HCT116 (cell line): ENCODE data around the gene S100Z. TPM values are rescaled to one million over a fixed set of nuclear protein-coding genes. Genes with fewer than 3 reads are reported as not detected.

ENCODE experiments used
- ATAC-seq: fragments of 200-7000 bp; cut with Tn5 transposase; 2 replicates; pipeline ENCODE4 v1.9.1; 2020; ENCODE audit warnings: mild to moderate bottlenecking, moderate library complexity
- BruUV-seq: library from RNA; stranded (reverse); fragments of 400-500 nt; replicated peaks from 2 replicates; lab custom pipeline; 2021; lab: Mats Ljungman, UMichigan
- CTCF ChIA-PET: fragments of 300-600 bp; sonication (Branson Sonifier 250); formaldehyde crosslinking; loops from one replicate; lab custom pipeline; 2021; ENCODE audit warnings: antibody characterized with exemption; lab: Charles Lee
- POLR2A ChIA-PET: fragments of 300-600, 350-600 bp; sonication (Branson Sonifier 250); formaldehyde crosslinking; loops from one replicate; lab custom pipeline; 2021; ENCODE audit warnings: antibody characterized with exemption; lab: Charles Lee
- RAD21 ChIA-PET, 2 experiments: fragments of 300-600 bp; sonication (Branson Sonifier 250); formaldehyde crosslinking; loops; one replicate each; lab custom pipeline; 2023; ENCODE audit warnings: low total read pairs in 2 of 2; ENCODE audit not compliant: uncharacterized antibody in 2 of 2, unreplicated experiment in 2 of 2, low non-redundant PET in 1 of 2; lab: Charles Lee
- DNase-seq: peaks from one replicate; pipeline ENCODE4 v3.0.0-alpha.2; 2010; ENCODE audit warnings: low read depth, low spot score
- H2AFZ ChIP-seq: fragments of 200-600 bp; shearing (Covaris generic), sonication (generic); 2 replicates; pipeline ENCODE4 v1.6.1; 2017; ENCODE audit warnings: low read depth, mixed run types, mixed read lengths, antibody characterized with exemption, low read length; ENCODE audit not compliant: poor library complexity, severe bottlenecking
- H3K27ac ChIP-seq: 2 replicates; pipeline ENCODE4 v1.5.1; 2012; ENCODE audit warnings: low read depth, low read length
- H3K27me3 ChIP-seq: fragments of 200-600 bp; sonication (generic); 2 replicates; pipeline ENCODE4 v1.6.1; 2016; ENCODE audit warnings: mixed run types, low read length, mixed read lengths; ENCODE audit not compliant: insufficient read depth
- H3K36me3 ChIP-seq, 2 experiments: fragments of 200-500 bp in 1 of 2; fragments of 200-600 bp in 1 of 2; sonication (Bioruptor generic) in 1 of 2; sonication (generic) in 1 of 2; 2 replicates each; pipeline versions ENCODE4 v1.5.1 to v1.6.1; 2014 to 2016; ENCODE audit warnings: low read length in 2 of 2, inconsistent platforms in 1 of 2, mixed read lengths in 1 of 2, mixed run types in 1 of 2; ENCODE audit not compliant: insufficient read depth in 2 of 2, control insufficient read depth in 1 of 2
- H3K4me1 ChIP-seq, 2 experiments: fragments of 200-600 bp in 1 of 2; sonication (generic) in 1 of 2; 2 replicates each; pipeline versions ENCODE4 v1.5.1 to v1.6.1; 2012 to 2017; ENCODE audit warnings: low read length in 2 of 2, inconsistent platforms in 1 of 2, mild to moderate bottlenecking in 1 of 2, mixed read lengths in 1 of 2, mixed run types in 1 of 2, moderate library complexity in 1 of 2; ENCODE audit not compliant: insufficient read depth in 2 of 2, control insufficient read depth in 1 of 2
- H3K4me2 ChIP-seq: fragments of 200-600 bp; sonication (generic); 2 replicates; pipeline ENCODE4 v1.6.1; 2017; ENCODE audit warnings: mixed run types, low read length, mixed read lengths
- H3K4me3 ChIP-seq, 2 experiments: fragments of 200-600 bp in 1 of 2; sonication (generic) in 1 of 2; replicated peaks in 1 of 2; 2 replicates each; pipeline ENCODE4 v1.5.1; 2011 to 2016; ENCODE audit warnings: low read length in 2 of 2, control low read depth in 1 of 2, low read depth in 1 of 2, mild to moderate bottlenecking in 1 of 2, mixed read lengths in 1 of 2, mixed run types in 1 of 2
- H3K79me2 ChIP-seq: fragments of 200-600 bp; sonication (generic); 2 replicates; pipeline ENCODE4 v1.6.1; 2017; ENCODE audit warnings: mild to moderate bottlenecking, mixed run types, low read length, moderate library complexity, mixed read lengths; ENCODE audit not compliant: insufficient read depth
- H3K9ac ChIP-seq: fragments of 200-600 bp; sonication (generic); 2 replicates; pipeline ENCODE4 v1.6.1; 2016; ENCODE audit warnings: low read length, mixed read lengths
- H3K9me2 ChIP-seq: fragments of 200-600 bp; sonication (generic), shearing (Covaris generic); 2 replicates; pipeline ENCODE4 v1.6.1; 2017; ENCODE audit warnings: mixed run types, mild to moderate bottlenecking, moderate library complexity; ENCODE audit not compliant: insufficient read depth
- H3K9me3 ChIP-seq, 2 experiments: fragments of 200-500 bp in 1 of 2; fragments of 200-600 bp in 1 of 2; sonication (Bioruptor generic) in 1 of 2; sonication (generic) in 1 of 2; 2 replicates each; pipeline ENCODE4 v1.6.1; 2014 to 2017; ENCODE audit warnings: low read length in 2 of 2, mixed read lengths in 2 of 2, inconsistent platforms in 1 of 2, low read depth in 1 of 2, mild to moderate bottlenecking in 1 of 2, mixed run types in 1 of 2, moderate library complexity in 1 of 2; ENCODE audit not compliant: control insufficient read depth in 1 of 2, insufficient read depth in 1 of 2
- H4K20me1 ChIP-seq: fragments of 200-600 bp; sonication (generic), shearing (Covaris generic); 2 replicates; pipeline ENCODE4 v1.6.1; 2017; ENCODE audit warnings: mixed run types, mild to moderate bottlenecking, moderate library complexity; ENCODE audit not compliant: insufficient read depth
- ATF3 ChIP-seq: IDR thresholded peaks from 2 replicates; pipeline ENCODE4 v1.6.1; 2012
- CTCF ChIP-seq, 3 experiments: fragments of 200-600 bp in 1 of 3; sonication (generic) in 1 of 3; IDR thresholded peaks in 2 of 3; conservative IDR thresholded peaks in 1 of 3; 2 replicates each; pipeline ENCODE4 v1.5.1; 2012 to 2017; ENCODE audit warnings: low read depth in 2 of 3, low read length in 2 of 3, antibody characterized with exemption in 1 of 3, borderline replicate concordance in 1 of 3, control low read depth in 1 of 3, mild to moderate bottlenecking in 1 of 3, mixed read lengths in 1 of 3, mixed run types in 1 of 3, moderate library complexity in 1 of 3; ENCODE audit not compliant: insufficient read depth in 1 of 3
- EZH2 ChIP-seq: fragments of 200-600 bp; sonication (generic); IDR thresholded peaks from 2 replicates; pipeline ENCODE4 v1.6.1; 2017; ENCODE audit warnings: antibody characterized with exemption, mixed run types
- JUND ChIP-seq: IDR thresholded peaks from 2 replicates; pipeline ENCODE4 v1.6.1; 2012
- MAX ChIP-seq: IDR thresholded peaks from 2 replicates; pipeline ENCODE4 v1.6.1; 2012
- POLR2AphosphoS5 ChIP-seq: IDR thresholded peaks from 2 replicates; pipeline ENCODE4 v1.6.1; 2011; ENCODE audit warnings: mild to moderate bottlenecking, low read depth, low read length, moderate library complexity
- RAD21 ChIP-seq: IDR thresholded peaks from 2 replicates; pipeline ENCODE4 v1.6.1; 2012; ENCODE audit warnings: low read depth, mild to moderate bottlenecking
- SP1 ChIP-seq: IDR thresholded peaks from 2 replicates; pipeline ENCODE4 v1.6.1; 2012; ENCODE audit warnings: low read depth
- SRF ChIP-seq: IDR thresholded peaks from 2 replicates; pipeline ENCODE4 v1.6.1; 2012; ENCODE audit warnings: low read depth
- YY1 ChIP-seq: IDR thresholded peaks from 2 replicates; pipeline ENCODE4 v1.6.1; 2011; ENCODE audit warnings: low read length, low read depth, moderate library complexity, mild to moderate bottlenecking; ENCODE audit not compliant: insufficient replicate concordance; ENCODE audit errors: extremely low read depth
- ZFX ChIP-seq: fragments of 450-650 bp; IDR thresholded peaks from 2 replicates; pipeline ENCODE4 v1.6.1; 2017
- intact Hi-C: fragments of 100-400 bp; cut with micrococcal nuclease; formaldehyde crosslinking; loops from 2 replicates; pipeline ENCODE4 v1.10.0; 2022
- total RNA-seq: library from RNA; stranded (reverse); gene quantifications from one replicate; pipeline ENCODE4 v1.2.1, GENCODE V29; 2021; ENCODE audit not compliant: unreplicated experiment

Gene S100Z
- total RNA-seq, 1 experiment from 2014 or later: not detected

DNA sequence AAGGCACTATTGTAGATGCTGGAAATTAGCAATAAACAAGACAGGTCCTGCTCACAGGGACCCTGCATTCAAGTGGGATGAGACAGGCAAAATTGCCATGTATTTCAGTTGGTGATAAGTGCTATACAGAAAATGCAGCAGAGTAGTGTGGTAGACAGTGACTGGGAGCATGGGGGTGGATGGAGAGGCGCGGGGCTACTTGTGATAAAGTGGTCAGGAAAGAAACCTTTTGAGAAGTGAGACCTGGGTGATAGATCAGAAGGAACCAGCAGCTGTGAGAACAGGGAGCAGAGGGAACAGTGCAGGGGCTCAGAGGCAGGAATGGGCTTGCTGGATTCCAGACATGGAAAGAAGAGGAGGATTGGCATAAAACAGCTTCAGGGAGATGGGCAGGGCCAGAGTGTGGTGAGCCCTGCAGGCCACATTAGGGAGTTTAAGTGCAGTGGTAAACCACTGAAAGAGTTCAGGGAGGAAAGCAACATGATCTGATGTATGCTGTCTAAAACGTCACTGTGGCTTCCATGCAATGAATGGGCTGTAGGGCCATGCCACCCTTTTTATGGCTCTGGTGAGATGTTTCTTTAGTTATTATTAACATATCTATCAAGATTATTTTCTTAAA lies 110.3 kb downstream of the S100Z start:
- Histone ChIP-seq H3K4me2 (no peak overlapping the region), H4K20me1 (no peaks in the 10 kb centered on the region), H3K4me1 (peaks cover 2 to 5% of the 10 kb centered on the region in 2 experiments; a peak in 1 of 4 replicates), H3K27me3 (no peaks in the 10 kb centered on the region), H3K9ac (no peak overlapping the region), H3K9me2 (no peaks in the 10 kb centered on the region), H2AFZ (no peak overlapping the region), H3K36me3 (no peaks in the 10 kb centered on the region)
- ChIA-PET CTCF (no interaction called here), POLR2A (no interaction called here)
- BruUV-seq: no TSS peak
- peak; percentile 61; the same call in 1 of the 2 replicates for ATAC-seq
- no peak for DNase-seq
- intact Hi-C loops: no loop called here
- TF ChIP-seq JUND: no peak
- TF ChIP-seq ATF3: no peak
- TF ChIP-seq MAX: no peak
- no peak for TF ChIP-seq YY1
- TF ChIP-seq POLR2AphosphoS5: no peak
- no peak for TF ChIP-seq SRF
- TF ChIP-seq ZFX: no peak
- TF ChIP-seq CTCF (IDR thresholded peaks at IDR 0.05 in 2 of 3, conservative IDR thresholded peaks at IDR 0.05 in 1 of 3; ENCODE audit: borderline replicate concordance in 1 of 3, insufficient read depth in 1 of 3, low read depth in 2 of 3, low read length in 2 of 3): no peak
- TF ChIP-seq RAD21: no peak
- TF ChIP-seq SP1: no peak
- no peak for TF ChIP-seq EZH2
- TF ChIP-seq, all 23 proteins: peak for 0
- Histone ChIP-seq H3K9me3 (no peaks in the 10 kb centered on the region), H3K79me2 (no peaks in the 10 kb centered on the region), H3K4me3 (no peak overlapping the region), H3K27ac (no peak overlapping the region)
- RAD21 ChIA-PET: no interaction called here
